NB4 (cell line): Measurements from ENCODE around the gene ARHGDIG.

Experiments used
- DNase-seq: peaks from one replicate; pipeline ENCODE4 v3.0.0; 2010; ENCODE audit warnings: low read depth
- H3K4me3 ChIP-seq: one replicate; pipeline ENCODE4 v1.5.1; 2011; ENCODE audit warnings: mild to moderate bottlenecking, low read depth, low read length, moderate library complexity
- CTCF ChIP-seq: IDR thresholded peaks from one replicate; pipeline ENCODE4 v1.5.1; 2012; ENCODE audit warnings: low read depth, low read length
- MAX ChIP-seq: IDR thresholded peaks from 2 replicates; pipeline ENCODE4 v1.6.1; 2011; ENCODE audit warnings: low read depth, low read length
- MYC ChIP-seq: IDR thresholded peaks from 2 replicates; pipeline ENCODE4 v1.6.1; 2011; ENCODE audit warnings: low read depth, low read length
- POLR2A ChIP-seq: IDR thresholded peaks from 2 replicates; pipeline ENCODE4 v1.6.1; 2011; ENCODE audit warnings: mild to moderate bottlenecking; ENCODE audit not compliant: insufficient read length; ENCODE audit errors: extremely low read depth

Gene ARHGDIG

GRCh38 chr16:280991-281659 lies 734 bp downstream of the ARHGDIG start:
- H3K4me3 ChIP-seq: no peak overlapping the region
- TF ChIP-seq MAX (no peak), MYC (no peak), POLR2A (no peak), CTCF (no peak)
- DNase-seq: no peak

- H3K4me3 ChIP-seq: no peak overlapping the region
- TF ChIP-seq POLR2A: no peak
- DNase-seq: no peak
Observed at GRCh38 chr16:281660-282255, 1.4 kb downstream of the ARHGDIG start.

GRCh38 chr16:282491-282890 lies 2.1 kb downstream of the ARHGDIG start:
- DNase-seq: no peak
- no peak overlapping the region for H3K4me3 ChIP-seq
- TF ChIP-seq MYC (no peak), POLR2A (no peak), MAX (no peak), CTCF (no peak)

GRCh38 chr16:283033-283805 lies 2.8 kb downstream of the ARHGDIG start, which contains the start of gene PDIA2:
PDIA2 (plus strand) TSS chr16:283164; CDS start chr16:283170, 6 bp downstream.
- no peak for TF ChIP-seq MYC
- no peak within 1 kb of the TSS for H3K4me3 ChIP-seq
- DNase-seq: no peak

- no peak overlapping the region for H3K4me3 ChIP-seq
- no peak for TF ChIP-seq POLR2A
- no peak for TF ChIP-seq MYC
- no peak for TF ChIP-seq MAX
- no peak for TF ChIP-seq CTCF
- DNase-seq: no peak
Observed at GRCh38 chr16:284204-285120, 4.1 kb downstream of the ARHGDIG start.

GRCh38 chr16:285146-286055 lies 5.0 kb downstream of the ARHGDIG start:
- TF ChIP-seq CTCF: no peak
- TF ChIP-seq MYC: no peak
- TF ChIP-seq POLR2A: no peak
- no peak for TF ChIP-seq MAX
- H3K4me3 ChIP-seq: no peak overlapping the region
- DNase-seq: no peak
